IPS-15b (cell line): ENCODE data around the gene TRABD2B.

Experiments used
- H3K27me3 ChIP-seq: one replicate; pipeline ENCODE4 v1.6.1; 2013; ENCODE audit warnings: low read length; ENCODE audit not compliant: control insufficient read depth, insufficient read depth
- H3K36me3 ChIP-seq: one replicate; pipeline ENCODE4 v1.6.1; 2013; ENCODE audit warnings: low read length; ENCODE audit not compliant: control insufficient read depth, insufficient read depth
- H3K4me1 ChIP-seq: one replicate; pipeline ENCODE4 v1.6.1; 2013; ENCODE audit warnings: mild to moderate bottlenecking, low read length; ENCODE audit not compliant: control insufficient read depth, insufficient read depth
- H3K4me3 ChIP-seq: one replicate; pipeline ENCODE4 v1.5.1; 2013; ENCODE audit warnings: low read depth, low read length
- H3K9ac ChIP-seq: one replicate; pipeline ENCODE4 v1.6.1; 2013; ENCODE audit warnings: low read depth, mild to moderate bottlenecking, low read length
- H3K9me3 ChIP-seq: one replicate; pipeline ENCODE4 v1.6.1; 2013; ENCODE audit warnings: mild to moderate bottlenecking, low read length; ENCODE audit not compliant: control insufficient read depth, insufficient read depth

TRABD2B gene

DNA sequence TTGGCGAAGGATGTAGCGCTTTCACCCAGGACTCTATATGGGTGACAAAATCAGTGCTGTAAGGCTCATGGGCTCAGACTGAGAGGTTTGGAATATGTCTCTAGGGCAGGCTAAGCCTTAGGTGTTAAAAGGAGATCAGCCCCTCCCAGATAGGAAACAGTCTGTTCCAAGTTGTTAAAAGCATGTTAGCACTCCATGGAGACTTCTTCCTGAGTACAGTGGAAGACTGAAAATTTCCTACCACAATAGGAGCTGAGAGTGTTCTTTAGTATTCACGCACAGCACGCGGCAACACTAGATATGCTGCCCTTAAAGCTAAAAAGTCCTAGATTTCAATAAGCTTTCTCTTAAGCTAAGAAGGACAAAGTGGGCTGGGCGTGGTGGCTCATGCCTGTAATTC, 122.1 kb downstream of the TRABD2B start:
- no peak overlapping the region for H3K9ac ChIP-seq
- H3K36me3 ChIP-seq: no peaks in the 10 kb centered on the region

DNA sequence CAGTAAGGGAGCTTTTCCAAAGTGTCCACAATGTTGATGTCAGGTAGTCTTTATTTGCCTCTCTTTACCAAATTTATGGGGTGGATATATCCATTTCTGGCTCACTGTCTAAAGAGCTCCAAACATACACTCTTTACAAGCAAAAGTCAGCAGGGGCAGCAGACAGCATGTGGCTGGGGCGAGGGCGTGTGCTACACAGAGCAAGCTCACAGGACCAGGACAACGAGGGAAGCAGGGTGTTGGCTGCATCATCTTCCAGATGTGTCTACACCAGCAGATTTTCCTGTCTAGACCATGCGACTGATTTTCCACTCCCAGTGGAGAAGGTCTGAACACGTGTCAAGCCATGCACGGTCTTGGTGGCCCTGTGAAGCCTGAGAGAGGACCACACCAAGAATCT, 123.8 kb downstream of the TRABD2B start:
- no peak overlapping the region for H3K4me3 ChIP-seq
- peaks cover 3% of the 10 kb centered on the region for H3K36me3 ChIP-seq
- no peaks in the 10 kb centered on the region for H3K9me3 ChIP-seq
- no peaks in the 10 kb centered on the region for H3K27me3 ChIP-seq
- H3K9ac ChIP-seq: no peak overlapping the region
- H3K4me1 ChIP-seq: no peaks in the 10 kb centered on the region

More for the DNA sequence above, 122.1 kb downstream of the TRABD2B start:
- no peaks in the 10 kb centered on the region for H3K27me3 ChIP-seq
- H3K4me1 ChIP-seq: no peaks in the 10 kb centered on the region
- no peaks in the 10 kb centered on the region for H3K9me3 ChIP-seq
- no peak overlapping the region for H3K4me3 ChIP-seq

DNA sequence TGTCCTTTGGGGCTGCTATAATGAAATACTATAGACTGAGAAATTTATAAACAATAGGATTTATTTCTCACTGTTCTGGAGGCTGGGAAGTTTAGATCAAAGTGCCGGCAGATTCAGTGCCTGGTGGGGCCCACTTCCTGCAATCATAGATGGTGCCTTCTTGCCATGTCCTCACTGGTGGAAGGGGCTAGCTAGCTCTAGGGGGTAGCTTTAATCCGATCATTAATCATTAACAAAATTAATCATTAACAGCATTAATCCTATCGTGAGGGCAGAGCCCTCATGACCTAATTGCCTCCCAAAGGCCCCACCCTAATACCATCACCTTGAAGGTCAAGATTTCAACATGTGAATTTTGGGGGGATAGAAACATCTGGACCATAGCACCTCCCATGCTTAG, 124.3 kb downstream of the TRABD2B start:
- Histone ChIP-seq H3K9me3 (no peaks in the 10 kb centered on the region), H3K36me3 (peaks cover 3% of the 10 kb centered on the region), H3K9ac (no peak overlapping the region), H3K27me3 (no peaks in the 10 kb centered on the region), H3K4me3 (no peak overlapping the region), H3K4me1 (no peaks in the 10 kb centered on the region)

DNA sequence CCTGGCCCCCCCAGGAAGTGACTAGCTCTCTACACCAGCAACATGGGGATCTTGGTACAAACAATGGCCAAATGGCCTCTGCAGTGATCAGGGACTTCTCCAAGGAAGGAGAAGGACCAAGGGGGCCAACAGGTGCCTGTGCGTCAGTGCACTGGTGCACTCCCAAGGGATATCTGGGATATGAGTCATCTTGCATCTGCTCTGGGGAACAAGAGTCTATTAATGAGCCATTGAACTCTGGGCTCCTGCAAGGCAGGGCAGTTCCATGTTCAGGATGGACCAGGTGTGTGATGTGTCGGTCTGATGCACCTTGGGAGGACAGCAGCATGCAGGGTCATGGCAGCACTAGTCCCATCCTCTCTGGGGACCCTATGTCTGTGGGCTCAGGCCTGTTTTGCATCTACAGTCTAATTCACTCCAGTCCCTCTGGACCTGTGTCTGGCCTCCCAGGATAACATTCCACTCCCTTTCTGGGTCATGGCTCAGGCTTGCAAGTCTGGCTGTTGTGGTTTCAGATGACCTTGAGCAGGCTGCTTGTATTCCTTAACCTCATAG, 125.3 kb downstream of the TRABD2B start:
- H3K36me3 ChIP-seq: peaks cover 3% of the 10 kb centered on the region
- no peaks in the 10 kb centered on the region for H3K27me3 ChIP-seq
- H3K4me1 ChIP-seq: no peaks in the 10 kb centered on the region
- no peak overlapping the region for H3K4me3 ChIP-seq
- no peak overlapping the region for H3K9ac ChIP-seq
- no peaks in the 10 kb centered on the region for H3K9me3 ChIP-seq

DNA sequence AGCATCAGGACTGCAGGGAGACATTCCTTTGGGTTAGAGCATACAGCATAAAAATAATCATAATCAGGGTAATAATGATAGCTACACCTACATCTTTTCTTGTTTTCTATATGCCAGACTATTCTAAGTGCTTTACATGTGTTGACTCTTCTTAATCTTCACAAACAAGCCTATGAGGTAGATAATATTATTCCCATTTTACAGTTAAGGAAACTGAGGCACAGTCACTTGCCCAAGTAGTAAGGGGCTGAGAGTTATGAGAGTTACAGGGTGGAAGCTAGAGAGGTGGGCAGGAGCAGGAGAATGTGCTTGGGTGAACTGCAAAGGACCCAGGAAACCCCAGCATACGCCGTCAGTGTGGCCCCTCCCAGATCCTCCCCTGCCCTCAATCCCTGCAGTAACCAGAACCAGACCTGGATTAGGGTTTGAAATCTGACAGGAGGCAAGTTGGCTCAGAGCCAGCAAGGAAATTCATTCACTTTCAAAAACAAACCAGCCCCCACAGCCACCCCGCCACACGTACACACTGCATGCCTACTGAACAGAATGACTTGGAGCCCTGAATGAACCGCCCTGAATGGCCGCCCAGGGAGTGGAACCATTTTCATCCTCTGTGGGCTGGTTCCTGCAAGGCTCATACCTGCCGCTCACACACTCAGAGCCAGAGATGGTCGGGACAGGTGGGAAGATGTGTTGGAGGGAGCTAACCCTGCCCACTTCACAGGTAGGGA, 126.1 kb downstream of the TRABD2B start:
- Histone ChIP-seq H3K9ac (no peak overlapping the region), H3K9me3 (no peaks in the 10 kb centered on the region), H3K36me3 (peaks cover 3% of the 10 kb centered on the region), H3K4me3 (no peak overlapping the region), H3K4me1 (no peaks in the 10 kb centered on the region), H3K27me3 (no peaks in the 10 kb centered on the region)

- Histone ChIP-seq H3K36me3 (peaks cover 3% of the 10 kb centered on the region), H3K27me3 (no peaks in the 10 kb centered on the region), H3K4me1 (no peaks in the 10 kb centered on the region), H3K9ac (no peak overlapping the region), H3K4me3 (no peak overlapping the region), H3K9me3 (no peaks in the 10 kb centered on the region)
Measured at GRCh38 chr1:47870480-47870879, 126.7 kb downstream of the TRABD2B start.

DNA sequence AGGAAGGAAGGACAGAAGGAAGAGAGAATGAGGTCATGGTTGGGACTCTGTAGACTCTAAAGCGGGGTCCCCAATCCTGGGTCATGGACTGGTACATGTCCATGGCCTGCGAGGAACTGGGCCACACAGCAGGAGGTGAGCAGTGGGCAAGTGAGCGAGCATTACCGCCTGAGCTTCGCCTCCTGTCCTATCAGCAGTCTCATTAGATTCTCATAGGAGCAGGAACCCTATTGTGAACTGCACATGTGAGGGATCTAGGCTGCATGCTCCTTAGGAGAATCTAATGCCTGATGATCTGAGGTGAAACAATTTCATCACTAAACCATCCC, 128.9 kb downstream of the TRABD2B start:
- no peaks in the 10 kb centered on the region for H3K9me3 ChIP-seq
- no peaks in the 10 kb centered on the region for H3K27me3 ChIP-seq
- H3K4me3 ChIP-seq: no peak overlapping the region
- H3K9ac ChIP-seq: no peak overlapping the region
- H3K4me1 ChIP-seq: no peaks in the 10 kb centered on the region
- peaks cover 3% of the 10 kb centered on the region for H3K36me3 ChIP-seq

GRCh38 chr1:47867438-47868347, 129.5 kb downstream of the TRABD2B start:
- H3K4me3 ChIP-seq: no peak overlapping the region
- no peaks in the 10 kb centered on the region for H3K9me3 ChIP-seq
- H3K36me3 ChIP-seq: peaks cover 3% of the 10 kb centered on the region
- no peaks in the 10 kb centered on the region for H3K27me3 ChIP-seq
- H3K9ac ChIP-seq: no peak overlapping the region
- no peaks in the 10 kb centered on the region for H3K4me1 ChIP-seq

DNA sequence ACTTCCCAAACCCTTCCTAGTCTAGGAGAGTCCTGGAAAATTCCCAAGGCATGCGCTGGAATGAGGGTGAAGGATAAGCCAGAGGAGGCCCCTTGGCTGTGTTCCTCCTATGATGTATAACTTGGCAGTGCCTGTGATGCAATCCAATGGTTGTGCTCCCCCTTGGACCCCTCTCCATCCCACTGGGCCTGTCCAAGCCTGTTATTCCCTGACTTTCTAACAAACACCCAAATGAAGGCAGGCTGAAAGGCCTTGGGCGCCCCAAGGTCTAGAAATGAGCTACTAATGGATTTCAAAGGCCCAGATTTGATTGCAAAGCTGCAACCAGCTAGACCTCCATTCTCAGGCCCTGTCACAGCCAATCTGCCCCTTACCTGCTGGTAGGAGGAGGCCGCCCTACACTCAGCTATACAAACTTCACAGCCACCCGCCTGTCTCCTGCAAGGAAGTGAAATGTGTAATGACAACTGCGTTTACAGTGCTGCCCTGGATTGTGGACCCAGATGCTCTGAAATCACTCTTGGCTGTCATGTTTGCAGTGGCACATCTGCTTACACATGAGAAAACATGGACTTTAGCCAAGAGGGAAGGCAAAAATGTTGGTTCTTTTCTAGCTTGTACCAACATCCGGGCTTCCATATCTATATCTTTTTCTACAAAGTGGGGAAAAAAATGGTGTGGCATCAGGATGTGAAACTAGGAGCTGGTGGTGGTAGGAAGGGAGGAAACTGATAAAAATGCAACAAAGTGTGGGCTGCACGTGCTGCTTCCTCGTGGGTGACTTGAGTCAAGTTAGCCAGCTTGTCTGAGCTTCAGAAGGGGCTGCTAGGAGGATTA, 130.4 kb downstream of the TRABD2B start:
- Histone ChIP-seq H3K9me3 (no peaks in the 10 kb centered on the region), H3K27me3 (no peaks in the 10 kb centered on the region), H3K9ac (no peak overlapping the region), H3K4me3 (no peak overlapping the region), H3K36me3 (peaks cover 3% of the 10 kb centered on the region), H3K4me1 (no peaks in the 10 kb centered on the region)

DNA sequence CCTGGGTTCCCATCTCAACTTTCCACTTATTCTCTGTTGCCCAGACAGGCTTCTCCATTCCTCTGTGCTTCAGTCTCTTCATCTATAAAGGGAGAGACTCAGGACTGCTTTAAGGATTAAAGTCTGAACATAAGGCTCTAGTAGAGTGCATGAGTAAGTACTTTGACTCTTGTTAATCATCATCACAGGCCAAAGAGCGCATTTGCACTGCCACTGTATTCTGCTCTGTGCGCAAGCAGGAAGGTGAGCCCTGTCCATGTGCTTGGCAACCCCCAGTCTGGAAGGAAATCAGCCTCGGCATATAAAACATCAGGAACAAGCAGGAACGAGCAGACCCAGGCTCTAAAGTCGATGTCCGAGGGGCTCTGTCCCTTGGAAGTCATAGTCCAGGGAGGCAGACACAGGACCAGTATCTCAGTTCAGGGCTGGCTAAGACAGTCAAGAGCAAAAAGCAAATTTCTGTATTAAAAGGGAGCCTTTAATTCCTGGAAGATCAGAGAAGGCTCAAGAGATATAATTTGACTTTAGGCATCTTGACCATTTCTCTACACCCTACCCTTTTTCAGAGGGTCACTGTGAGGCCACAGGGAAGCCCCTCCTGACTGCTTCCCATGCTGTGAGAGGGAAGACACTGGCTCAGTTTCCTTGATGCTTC, 131.2 kb downstream of the TRABD2B start:
- Histone ChIP-seq H3K36me3 (peaks cover 3% of the 10 kb centered on the region), H3K4me3 (no peak overlapping the region), H3K4me1 (no peaks in the 10 kb centered on the region), H3K27me3 (no peaks in the 10 kb centered on the region), H3K9ac (no peak overlapping the region), H3K9me3 (no peaks in the 10 kb centered on the region)
